MM.1S (cell line): ENCODE data around the gene SYNGR2.

Experiments used
- EZH2 ChIP-seq: fragments of 300-600 bp; sonication (generic); optimal IDR thresholded peaks from 2 replicates; pipeline ENCODE3; 2017; ENCODE audit warnings: low read depth, mild to moderate bottlenecking, antibody characterized with exemption, low read length, mixed read lengths
- TF ChIP-seq, protein P1 (sequence below): fragments of 300-600 bp; sonication (generic); IDR thresholded peaks from 2 replicates; pipeline ENCODE4 v1.5.1; 2016; ENCODE audit warnings: antibody characterized with exemption, low read length, mixed read lengths

GRCh38 chr17:78122931-78123249, 45.5 kb upstream of the SYNGR2 start:
- TF ChIP-seq EZH2: no peak
- TF ChIP-seq, protein P1, sequence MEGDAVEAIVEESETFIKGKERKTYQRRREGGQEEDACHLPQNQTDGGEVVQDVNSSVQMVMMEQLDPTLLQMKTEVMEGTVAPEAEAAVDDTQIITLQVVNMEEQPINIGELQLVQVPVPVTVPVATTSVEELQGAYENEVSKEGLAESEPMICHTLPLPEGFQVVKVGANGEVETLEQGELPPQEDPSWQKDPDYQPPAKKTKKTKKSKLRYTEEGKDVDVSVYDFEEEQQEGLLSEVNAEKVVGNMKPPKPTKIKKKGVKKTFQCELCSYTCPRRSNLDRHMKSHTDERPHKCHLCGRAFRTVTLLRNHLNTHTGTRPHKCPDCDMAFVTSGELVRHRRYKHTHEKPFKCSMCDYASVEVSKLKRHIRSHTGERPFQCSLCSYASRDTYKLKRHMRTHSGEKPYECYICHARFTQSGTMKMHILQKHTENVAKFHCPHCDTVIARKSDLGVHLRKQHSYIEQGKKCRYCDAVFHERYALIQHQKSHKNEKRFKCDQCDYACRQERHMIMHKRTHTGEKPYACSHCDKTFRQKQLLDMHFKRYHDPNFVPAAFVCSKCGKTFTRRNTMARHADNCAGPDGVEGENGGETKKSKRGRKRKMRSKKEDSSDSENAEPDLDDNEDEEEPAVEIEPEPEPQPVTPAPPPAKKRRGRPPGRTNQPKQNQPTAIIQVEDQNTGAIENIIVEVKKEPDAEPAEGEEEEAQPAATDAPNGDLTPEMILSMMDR: no peak
